IMR-90 (cell line): ENCODE data around the gene PPP2R2D. TPM values are rescaled to one million over a fixed set of nuclear protein-coding genes. Genes with fewer than 3 reads are reported as not detected.

Source experiments
- ATAC-seq: fragments of 200-7000 bp; cut with Tn5 transposase; 2 replicates; pipeline ENCODE4 v1.9.1; 2020; ENCODE audit warnings: low read depth, mild to moderate bottlenecking, moderate library complexity
- BruUV-seq: library from RNA; stranded (reverse); fragments of 400-500 nt; replicated peaks from 2 replicates; lab custom pipeline; 2021; lab: Mats Ljungman, UMichigan
- CTCF ChIA-PET: fragments of 300-600 bp; formaldehyde crosslinking; extraction: SDS; loops from one replicate; lab custom pipeline; 2021; ENCODE audit warnings: antibody characterized with exemption; lab: Yijun Ruan, JAX
- POLR2A ChIA-PET: fragments of 300-600 bp; sonication (Branson Sonifier 250); formaldehyde crosslinking; loops from one replicate; lab custom pipeline; 2022; ENCODE audit warnings: antibody characterized with exemption; ENCODE audit not compliant: unreplicated experiment; lab: Charles Lee
- DNase-seq: peaks from one replicate; pipeline ENCODE4 v3.0.0; 2013
- H2AFZ ChIP-seq: replicated peaks from 2 replicates; pipeline ENCODE3; 2013; ENCODE audit warnings: low read length, mild to moderate bottlenecking; ENCODE audit not compliant: poor library complexity
- H2AK5ac ChIP-seq: 2 replicates; pipeline ENCODE4 v1.6.1; 2013; ENCODE audit warnings: low read depth, low read length, inconsistent platforms
- H2AK9ac ChIP-seq: replicated peaks from 2 replicates; pipeline ENCODE3; 2013; ENCODE audit warnings: mild to moderate bottlenecking, low read depth, low read length, moderate library complexity; ENCODE audit not compliant: poor library complexity
- H2BK120ac ChIP-seq: 2 replicates; pipeline ENCODE4 v1.6.1; 2013; ENCODE audit warnings: low read depth, low read length, inconsistent platforms
- H2BK15ac ChIP-seq: 3 replicates; pipeline ENCODE4 v1.6.1; 2013; ENCODE audit warnings: low read depth, low read length, inconsistent platforms
- H2BK20ac ChIP-seq: 2 replicates; pipeline ENCODE4 v1.6.1; 2013; ENCODE audit warnings: low read depth, mild to moderate bottlenecking, inconsistent platforms, low read length, moderate library complexity
- H2BK5ac ChIP-seq: 2 replicates; pipeline ENCODE4 v1.6.1; 2013; ENCODE audit warnings: mild to moderate bottlenecking, low read depth, low read length, inconsistent platforms; ENCODE audit not compliant: poor library complexity, severe bottlenecking
- H3K14ac ChIP-seq: replicated peaks from 2 replicates; pipeline ENCODE4 v1.6.1; 2013; ENCODE audit warnings: low read depth, low read length, inconsistent platforms
- H3K18ac ChIP-seq: 2 replicates; pipeline ENCODE4 v1.6.1; 2013; ENCODE audit warnings: low read depth, low read length, control low read depth
- H3K23ac ChIP-seq: 2 replicates; pipeline ENCODE4 v1.6.1; 2013; ENCODE audit warnings: low read depth, low read length, inconsistent platforms
- H3K27ac ChIP-seq: 2 replicates; pipeline ENCODE4 v1.5.1; 2013; ENCODE audit warnings: mild to moderate bottlenecking, control low read depth, low read length; ENCODE audit not compliant: insufficient read depth
- H3K27me3 ChIP-seq: 2 replicates; pipeline ENCODE4 v1.6.1; 2013; ENCODE audit warnings: low read length; ENCODE audit not compliant: control insufficient read depth, insufficient read depth
- H3K36me3 ChIP-seq: 2 replicates; pipeline ENCODE4 v1.6.1; 2013; ENCODE audit warnings: low read length, mixed read lengths; ENCODE audit not compliant: control insufficient read depth, insufficient read depth
- H3K4ac ChIP-seq: 2 replicates; pipeline ENCODE4 v1.6.1; 2013; ENCODE audit warnings: low read depth, low read length, inconsistent platforms
- H3K4me1 ChIP-seq: 2 replicates; pipeline ENCODE4 v1.6.1; 2013; ENCODE audit warnings: low read length, mixed read lengths; ENCODE audit not compliant: control insufficient read depth, insufficient read depth
- H3K4me2 ChIP-seq: 2 replicates; pipeline ENCODE4 v1.6.1; 2013; ENCODE audit warnings: low read depth, mild to moderate bottlenecking, control low read depth, low read length, moderate library complexity
- H3K4me3 ChIP-seq: 2 replicates; pipeline ENCODE4 v1.5.1; 2013; ENCODE audit warnings: low read depth, mild to moderate bottlenecking, control low read depth, low read length, moderate library complexity; ENCODE audit not compliant: insufficient read depth
- H3K56ac ChIP-seq: 2 replicates; pipeline ENCODE4 v1.6.1; 2013; ENCODE audit warnings: low read length, inconsistent platforms; ENCODE audit not compliant: insufficient read depth; ENCODE audit errors: extremely low read depth
- H3K79me1 ChIP-seq, 2 experiments: 2 replicates each; pipeline ENCODE4 v1.6.1; 2013; ENCODE audit warnings: low read length in 2 of 2, inconsistent platforms in 1 of 2, low read depth in 1 of 2
- H3K9ac ChIP-seq: 2 replicates; pipeline ENCODE4 v1.6.1; 2013; ENCODE audit warnings: low read depth, low read length, control low read depth
- H3K9me1 ChIP-seq: 2 replicates; pipeline ENCODE4 v1.6.1; 2013; ENCODE audit warnings: low read length, inconsistent platforms; ENCODE audit not compliant: insufficient read depth
- H3K9me3 ChIP-seq: 2 replicates; pipeline ENCODE4 v1.6.1; 2013; ENCODE audit warnings: low read length; ENCODE audit not compliant: control insufficient read depth, insufficient read depth
- H4K20me1 ChIP-seq: 2 replicates; pipeline ENCODE4 v1.6.1; 2013; ENCODE audit warnings: low read length, inconsistent platforms; ENCODE audit not compliant: insufficient read depth
- H4K5ac ChIP-seq: 2 replicates; pipeline ENCODE4 v1.6.1; 2013; ENCODE audit warnings: mild to moderate bottlenecking, low read depth, low read length, control low read depth
- H4K8ac ChIP-seq, 2 experiments: 2 replicates each; pipeline ENCODE4 v1.6.1; 2013; ENCODE audit warnings: low read depth in 2 of 2, low read length in 2 of 2, control low read depth in 1 of 2, inconsistent platforms in 1 of 2
- H4K91ac ChIP-seq: 2 replicates; pipeline ENCODE4 v1.6.1; 2013; ENCODE audit warnings: low read depth, low read length, inconsistent platforms; ENCODE audit not compliant: insufficient read depth
- BHLHE40 ChIP-seq: fragments of 150-350 bp; IDR thresholded peaks from 2 replicates; pipeline ENCODE4 v1.6.1; 2016; ENCODE audit warnings: mild to moderate bottlenecking, low read depth, low read length
- CEBPB ChIP-seq: IDR thresholded peaks from 2 replicates; pipeline ENCODE4 v1.6.1; 2012; ENCODE audit warnings: low read depth, low read length, improper control_type of control experiment
- CHD1 ChIP-seq: IDR thresholded peaks from 2 replicates; pipeline ENCODE4 v1.6.1; 2012; ENCODE audit warnings: low read depth, low read length, improper control_type of control experiment
- FOS ChIP-seq: fragments of 150-350 bp; IDR thresholded peaks from 2 replicates; pipeline ENCODE4 v1.6.1; 2016; ENCODE audit warnings: low read depth, low read length
- MAFK ChIP-seq: IDR thresholded peaks from 2 replicates; pipeline ENCODE4 v1.6.1; 2012; ENCODE audit warnings: low read depth, low read length, improper control_type of control experiment
- MAZ ChIP-seq: IDR thresholded peaks from 2 replicates; pipeline ENCODE4 v1.6.1; 2012; ENCODE audit warnings: low read depth, mild to moderate bottlenecking, low read length, improper control_type of control experiment, moderate library complexity, borderline replicate concordance
- MXI1 ChIP-seq: IDR thresholded peaks from 2 replicates; pipeline ENCODE4 v1.6.1; 2012; ENCODE audit warnings: low read depth, mild to moderate bottlenecking, low read length, moderate library complexity, borderline replicate concordance
- NFE2L2 ChIP-seq: fragments of 150-350 bp; IDR thresholded peaks from 2 replicates; pipeline ENCODE4 v1.6.1; 2016; ENCODE audit warnings: low read depth, mild to moderate bottlenecking, low read length
- POLR2A ChIP-seq: IDR thresholded peaks from 2 replicates; pipeline ENCODE4 v1.6.1; 2012; ENCODE audit warnings: mild to moderate bottlenecking, low read depth, low read length
- RAD21 ChIP-seq: IDR thresholded peaks from 2 replicates; pipeline ENCODE4 v1.6.1; 2012; ENCODE audit warnings: low read length, improper control_type of control experiment
- RCOR1 ChIP-seq: IDR thresholded peaks from 2 replicates; pipeline ENCODE4 v1.6.1; 2012; ENCODE audit warnings: mild to moderate bottlenecking, low read length, improper control_type of control experiment; ENCODE audit not compliant: insufficient replicate concordance
- RFX5 ChIP-seq: IDR thresholded peaks from 2 replicates; pipeline ENCODE4 v1.8.0; 2012; ENCODE audit warnings: low read depth, mild to moderate bottlenecking, low read length, moderate library complexity
- SMC3 ChIP-seq: fragments of 150-350 bp; IDR thresholded peaks from 2 replicates; pipeline ENCODE4 v1.6.1; 2016; ENCODE audit warnings: low read depth, mild to moderate bottlenecking, antibody characterized with exemption, low read length, moderate library complexity
- USF2 ChIP-seq: fragments of 150-350 bp; IDR thresholded peaks from 2 replicates; pipeline ENCODE4 v1.6.1; 2017; ENCODE audit warnings: mild to moderate bottlenecking, antibody characterized with exemption, low read length, low read depth
- WGBS, 2 experiments: methylation state at CpG; one replicate each; pipeline versions ENCODE4 v1.1.5 to v1.1.7; 2013; ENCODE audit warnings: missing lambda C conversion rate in 2 of 2; ENCODE audit not compliant: insufficient read length in 1 of 2; ENCODE audit errors: extremely low coverage in 2 of 2; 5-methylcytosine and 5-hydroxymethylcytosine counted together
- dilution Hi-C: fragments of 300-500 bp; cut with HindIII; formaldehyde crosslinking; loops from one replicate; pipeline ENCODE4 v1.14.3; 2018; ENCODE audit warnings: low sequenced_read_pairs; ENCODE audit not compliant: unreplicated experiment
- in situ Hi-C: fragments of 300-500 bp; cut with MboI; formaldehyde crosslinking; loops from 3 replicates; pipeline ENCODE4 v1.14.3; 2019; ENCODE audit warnings: low sequenced_read_pairs, inconsistent platforms, mixed read lengths
- intact Hi-C: fragments of 100-400 bp; cut with micrococcal nuclease; formaldehyde crosslinking; loops from 2 replicates; pipeline ENCODE4 v1.10.0; 2022
- polyA plus RNA-seq, 3 experiments: library from polyadenylated mRNA; depleted of rRNA; stranded (reverse); fragments of >200 nt; gene quantifications; 2 replicates each; pipeline ENCODE4 v1.2.3, GENCODE V29; 2012; ENCODE audit warnings: low replicate concordance in 1 of 3
- total RNA-seq: library from RNA; depleted of rRNA; stranded (reverse); fragments of >200 nt; gene quantifications from 2 replicates; pipeline ENCODE4 v1.2.3, GENCODE V29; 2012
- TF ChIP-seq, protein P1 (sequence below): conservative IDR thresholded peaks from 2 replicates; pipeline ENCODE4 v1.5.1; 2012; ENCODE audit warnings: mild to moderate bottlenecking, low read depth, low read length, improper control_type of control experiment
- TF ChIP-seq, protein P2 (sequence below): fragments of 150-350 bp; IDR thresholded peaks from 2 replicates; pipeline ENCODE4 v1.6.1; 2016; ENCODE audit warnings: low read depth, mild to moderate bottlenecking, low read length, moderate library complexity, borderline replicate concordance

PPP2R2D gene
- total and polyA plus RNA-seq, 2 of the 4 experiments (the other 2 are of a cell fraction), result 22.8 to 23.8 TPM

DNA sequence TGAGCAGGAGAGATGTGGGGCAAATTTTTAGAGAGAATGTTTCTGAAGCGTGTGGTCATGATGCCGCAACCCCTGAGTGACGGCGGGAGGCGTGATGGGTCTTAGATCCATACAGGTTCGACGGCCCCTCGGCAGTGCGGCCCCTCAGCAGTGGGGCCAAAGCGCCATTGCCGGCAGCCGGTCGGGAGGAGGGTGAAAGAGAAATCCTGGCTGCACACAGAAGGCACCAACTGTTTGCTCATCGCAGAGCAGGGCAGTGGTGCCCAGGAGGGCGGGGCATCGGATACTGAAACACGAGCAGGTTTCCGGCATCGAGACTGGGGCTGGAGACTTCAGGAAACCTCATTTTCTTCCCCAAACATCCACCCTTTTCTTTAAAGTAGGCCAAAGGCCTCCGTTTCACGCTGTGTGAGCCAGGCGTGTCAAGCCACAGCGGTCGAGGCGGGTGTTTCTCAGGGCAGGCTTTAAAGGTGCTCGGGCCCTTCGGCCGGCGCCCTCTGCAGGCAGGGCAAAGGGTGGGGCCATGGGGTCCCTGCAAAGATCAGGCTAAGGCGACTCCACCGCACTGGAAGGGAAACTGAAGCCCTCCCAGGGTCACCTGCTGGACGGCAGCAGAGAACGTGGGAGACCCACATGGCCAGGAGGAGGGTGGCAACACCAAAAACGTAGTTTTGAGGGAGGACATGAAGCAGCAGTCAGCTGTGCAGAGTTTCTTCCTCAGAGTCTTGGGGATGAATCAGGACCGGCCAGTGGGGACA lies 42.0 kb upstream of the PPP2R2D start:
- no peak overlapping the region for H3K56ac ChIP-seq
- ChIA-PET CTCF (no interaction called here), POLR2A (no interaction called here)
- H3K4ac ChIP-seq, result no peak overlapping the region
- H2AK9ac ChIP-seq, result no peak overlapping the region
- intact Hi-C loops (no loop called here), in situ Hi-C loops (no loop called here), dilution Hi-C loops (no loop called here)
- no peak overlapping the region for H2BK15ac ChIP-seq
- no peaks in the 10 kb centered on the region for H3K4me1 ChIP-seq
- H3K14ac ChIP-seq, result no peak overlapping the region
- ATAC-seq, result no peak
- no peaks in the 10 kb centered on the region for H3K9me1 ChIP-seq
- no peak overlapping the region for H3K23ac ChIP-seq
- H2BK5ac ChIP-seq, result no peak overlapping the region
- no peak for DNase-seq
- no peak overlapping the region for H2AK5ac ChIP-seq
- H3K9me3 ChIP-seq, result peaks cover 7% of the 10 kb centered on the region; the same call in 1 of the 2 replicates
- no peak overlapping the region for H3K9ac ChIP-seq
- no peak overlapping the region for H3K4me2 ChIP-seq
- no peak overlapping the region for H2BK20ac ChIP-seq
- H4K5ac ChIP-seq, result no peak overlapping the region
- H3K18ac ChIP-seq, result no peak overlapping the region
- no TSS peak for BruUV-seq
- no peak overlapping the region for H3K4me3 ChIP-seq
- 87% methylated on average over 20 of the region's 35 CpGs; no CpG with 5 or more reads in 1 of the 2 experiments for WGBS, 2 experiments
- H4K8ac ChIP-seq, result no peak overlapping the region
- H4K91ac ChIP-seq, result no peak overlapping the region
- TF ChIP-seq CHD1, result no peak
- TF ChIP-seq SMC3, result no peak
- no peak for TF ChIP-seq RFX5
- TF ChIP-seq RAD21, result no peak
- TF ChIP-seq RCOR1, result no peak
- TF ChIP-seq NFE2L2, result no peak
- TF ChIP-seq BHLHE40, result no peak
- no peak for TF ChIP-seq MAFK
- TF ChIP-seq, protein P1, sequence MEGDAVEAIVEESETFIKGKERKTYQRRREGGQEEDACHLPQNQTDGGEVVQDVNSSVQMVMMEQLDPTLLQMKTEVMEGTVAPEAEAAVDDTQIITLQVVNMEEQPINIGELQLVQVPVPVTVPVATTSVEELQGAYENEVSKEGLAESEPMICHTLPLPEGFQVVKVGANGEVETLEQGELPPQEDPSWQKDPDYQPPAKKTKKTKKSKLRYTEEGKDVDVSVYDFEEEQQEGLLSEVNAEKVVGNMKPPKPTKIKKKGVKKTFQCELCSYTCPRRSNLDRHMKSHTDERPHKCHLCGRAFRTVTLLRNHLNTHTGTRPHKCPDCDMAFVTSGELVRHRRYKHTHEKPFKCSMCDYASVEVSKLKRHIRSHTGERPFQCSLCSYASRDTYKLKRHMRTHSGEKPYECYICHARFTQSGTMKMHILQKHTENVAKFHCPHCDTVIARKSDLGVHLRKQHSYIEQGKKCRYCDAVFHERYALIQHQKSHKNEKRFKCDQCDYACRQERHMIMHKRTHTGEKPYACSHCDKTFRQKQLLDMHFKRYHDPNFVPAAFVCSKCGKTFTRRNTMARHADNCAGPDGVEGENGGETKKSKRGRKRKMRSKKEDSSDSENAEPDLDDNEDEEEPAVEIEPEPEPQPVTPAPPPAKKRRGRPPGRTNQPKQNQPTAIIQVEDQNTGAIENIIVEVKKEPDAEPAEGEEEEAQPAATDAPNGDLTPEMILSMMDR, result no peak
- TF ChIP-seq FOS, result no peak
- no peak for TF ChIP-seq POLR2A
- no peak for TF ChIP-seq MAZ
- TF ChIP-seq CEBPB, result no peak
- TF ChIP-seq, protein P2, sequence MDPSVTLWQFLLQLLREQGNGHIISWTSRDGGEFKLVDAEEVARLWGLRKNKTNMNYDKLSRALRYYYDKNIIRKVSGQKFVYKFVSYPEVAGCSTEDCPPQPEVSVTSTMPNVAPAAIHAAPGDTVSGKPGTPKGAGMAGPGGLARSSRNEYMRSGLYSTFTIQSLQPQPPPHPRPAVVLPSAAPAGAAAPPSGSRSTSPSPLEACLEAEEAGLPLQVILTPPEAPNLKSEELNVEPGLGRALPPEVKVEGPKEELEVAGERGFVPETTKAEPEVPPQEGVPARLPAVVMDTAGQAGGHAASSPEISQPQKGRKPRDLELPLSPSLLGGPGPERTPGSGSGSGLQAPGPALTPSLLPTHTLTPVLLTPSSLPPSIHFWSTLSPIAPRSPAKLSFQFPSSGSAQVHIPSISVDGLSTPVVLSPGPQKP, result no peak
- TF ChIP-seq MXI1, result no peak
- TF ChIP-seq USF2, result no peak
- H4K20me1 ChIP-seq, result no peaks in the 10 kb centered on the region
- H3K36me3 ChIP-seq, result no peaks in the 10 kb centered on the region
- no peak overlapping the region for H2BK120ac ChIP-seq
- no peak overlapping the region for H2AFZ ChIP-seq
- H3K27me3 ChIP-seq, result no peaks in the 10 kb centered on the region
- no peaks in the 10 kb centered on the region for H3K79me1 ChIP-seq
- H3K27ac ChIP-seq, result no peak overlapping the region
